Measurements from ENCODE around the gene MACROH2A2.

The MACROH2A2 gene

GRCh38 chr10:70137135-70137534 is 84.5 kb downstream of the MACROH2A2 start:
- H3K4me3 ChIP-seq (ENCODE audit: low read length) = no peak overlapping the region
- no peak for DNase-seq (ENCODE audit: low read depth)
- no peak for TF ChIP-seq CTCF (conservative IDR thresholded peaks at IDR 0.05; ENCODE audit: low read length)

DNA sequence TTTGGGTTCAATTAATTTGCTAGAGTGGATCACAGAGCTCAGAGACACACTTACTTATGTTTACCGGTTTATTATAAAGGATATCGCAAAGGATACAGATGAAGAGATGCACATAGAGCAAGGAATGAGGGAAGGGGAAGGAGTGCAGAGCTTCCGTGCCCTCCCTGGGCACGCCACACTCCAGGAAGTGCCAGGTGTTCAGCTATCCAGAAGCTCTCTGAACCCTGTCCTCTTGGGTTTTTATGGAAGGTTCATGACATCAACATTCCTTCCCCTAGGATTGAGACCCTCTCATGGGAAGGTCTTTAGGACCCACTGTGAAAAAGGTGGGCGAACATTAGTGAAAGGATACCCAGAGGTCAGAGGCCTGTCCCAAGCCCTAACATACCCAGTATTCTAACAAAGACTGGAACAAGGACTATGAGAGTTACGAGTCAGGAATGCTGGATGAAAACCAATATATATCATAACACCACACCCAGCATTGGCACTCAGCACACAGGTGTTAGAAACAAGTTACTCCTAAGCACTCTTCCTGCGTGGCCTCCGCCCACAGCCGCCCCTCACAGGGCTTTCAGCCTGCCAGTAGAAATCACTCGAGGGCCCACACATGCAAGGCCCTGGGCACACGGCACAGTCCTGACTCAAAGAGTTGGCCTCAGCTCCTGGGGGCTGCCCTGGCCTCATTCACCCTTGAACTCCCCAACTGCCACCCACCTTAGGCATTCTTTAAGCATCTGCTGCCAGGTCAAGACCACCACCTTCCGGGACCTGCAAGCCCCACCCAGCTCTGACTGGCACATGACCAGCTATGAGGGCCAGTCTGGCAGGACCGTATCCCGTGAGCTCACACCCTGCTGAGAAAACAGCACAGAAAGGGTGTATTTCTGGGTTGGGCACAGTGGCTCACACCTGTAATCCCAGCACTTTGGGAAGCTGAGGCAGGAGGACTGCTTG is 85.6 kb downstream of the MACROH2A2 start:
- H3K4me3 ChIP-seq (ENCODE audit: low read length) = no peak overlapping the region
- no peak for DNase-seq (ENCODE audit: low read depth)
- TF ChIP-seq CTCF (conservative IDR thresholded peaks at IDR 0.05; ENCODE audit: low read length) = no peak

DNA sequence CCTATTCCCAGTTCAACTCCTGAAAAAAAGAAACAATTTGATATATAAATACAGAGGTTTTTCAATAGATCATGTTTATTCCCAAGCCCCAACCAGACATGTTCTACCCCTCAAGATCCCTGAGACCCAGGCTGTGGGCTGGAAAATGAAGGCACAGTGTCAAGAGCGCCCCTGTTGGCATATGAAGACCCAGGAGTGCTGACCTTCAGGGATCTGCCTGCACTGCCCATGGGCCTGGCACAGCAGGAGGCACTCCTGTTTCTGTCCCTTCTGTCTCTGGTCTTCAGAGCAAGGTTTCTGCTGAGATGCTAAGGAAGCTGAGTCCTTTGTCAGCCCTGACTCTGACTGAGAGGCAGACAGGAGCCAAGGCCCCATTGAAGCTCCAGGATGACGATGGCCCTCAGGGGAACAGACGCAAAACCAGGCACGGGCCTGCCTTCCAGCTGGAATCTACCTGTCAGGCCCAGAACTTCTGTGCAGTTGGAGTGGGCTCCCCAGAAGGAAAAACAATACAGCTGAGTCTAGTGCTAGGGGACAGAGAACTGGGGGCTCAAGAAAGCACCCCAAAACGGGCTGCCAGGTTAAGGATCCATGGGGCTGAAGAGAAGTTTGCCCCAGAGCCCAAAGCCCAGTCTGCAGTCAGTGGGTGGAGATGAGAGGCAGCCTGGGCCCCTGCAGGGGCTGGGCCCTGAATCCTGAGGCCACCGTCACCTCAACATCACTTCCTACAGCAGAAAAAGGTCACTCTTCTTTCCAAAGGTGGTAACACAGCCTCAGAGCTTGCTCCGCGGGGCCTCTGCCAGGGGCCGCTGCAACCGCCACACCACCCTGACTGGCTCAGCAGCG is 86.7 kb downstream of the MACROH2A2 start:
- no peak for TF ChIP-seq CTCF (conservative IDR thresholded peaks at IDR 0.05; ENCODE audit: low read length)
- no peak for DNase-seq (ENCODE audit: low read depth)
- H3K4me3 ChIP-seq (ENCODE audit: low read length) = no peak overlapping the region

DNA sequence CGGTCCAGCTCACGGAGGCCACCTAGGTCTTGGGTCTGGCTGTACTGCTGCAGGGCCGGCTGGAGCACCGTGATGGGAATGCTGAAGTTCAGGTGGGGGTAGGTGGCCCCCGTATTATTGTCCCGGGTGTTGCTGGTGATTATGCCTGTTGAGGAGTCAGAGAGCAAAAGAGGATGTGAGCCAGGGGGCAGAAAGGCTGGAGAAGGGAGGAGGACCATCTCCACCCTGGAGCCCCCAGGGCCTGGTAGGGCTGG is 87.3 kb downstream of the MACROH2A2 start:
- DNase-seq (ENCODE audit: low read depth) = no peak
- no peak for TF ChIP-seq CTCF (conservative IDR thresholded peaks at IDR 0.05; ENCODE audit: low read length)
- no peak overlapping the region for H3K4me3 ChIP-seq (ENCODE audit: low read length)

DNA sequence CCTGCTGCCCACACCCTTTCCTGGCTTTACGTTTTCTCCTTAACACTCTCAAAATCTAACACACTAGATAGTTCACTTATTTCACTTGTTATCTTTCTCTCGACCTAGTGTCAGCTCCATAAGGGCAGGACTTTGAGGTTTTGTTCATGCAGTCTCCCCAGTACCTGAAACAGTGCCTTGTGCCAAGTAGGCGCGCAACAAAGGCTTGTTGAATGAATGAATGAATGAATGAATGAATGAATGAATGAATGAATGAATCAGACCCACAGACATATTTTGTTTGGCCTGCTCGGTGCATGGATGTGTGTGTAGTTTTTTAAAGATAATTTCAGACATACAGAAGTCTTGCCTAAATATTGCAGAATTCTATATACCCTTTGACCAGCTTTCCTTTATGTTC is 87.7 kb downstream of the MACROH2A2 start:
- H3K4me3 ChIP-seq (ENCODE audit: low read length) = no peak overlapping the region
- no peak for TF ChIP-seq CTCF (conservative IDR thresholded peaks at IDR 0.05; ENCODE audit: low read length)
- DNase-seq (ENCODE audit: low read depth) = no peak

DNA sequence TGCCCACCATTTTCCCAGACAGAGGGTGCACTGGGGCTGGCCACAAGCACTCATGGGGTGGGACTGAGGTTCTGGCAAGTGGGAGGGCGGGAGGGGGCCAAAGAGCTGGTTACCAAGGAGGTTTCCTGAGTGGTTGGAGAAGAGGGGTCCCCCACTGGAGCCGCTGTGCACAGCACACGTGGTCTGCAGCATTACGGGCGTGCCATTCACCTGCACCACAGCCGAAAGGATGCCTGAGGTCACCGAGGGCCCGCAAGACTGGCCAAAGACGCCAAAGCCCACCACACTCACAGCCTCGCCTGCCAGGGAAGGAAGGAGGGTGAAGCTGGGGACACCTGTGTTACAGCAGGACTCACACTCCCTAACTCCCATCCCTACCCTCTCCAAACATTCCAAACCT is 89.9 kb downstream of the MACROH2A2 start:
- no peak for TF ChIP-seq CTCF (conservative IDR thresholded peaks at IDR 0.05; ENCODE audit: low read length)
- H3K4me3 ChIP-seq (ENCODE audit: low read length) = no peak overlapping the region
- no peak for DNase-seq (ENCODE audit: low read depth)
